Hepatocyte (in vitro differentiated cells): ENCODE results near the gene SLC35E3.

Source experiments
- EZH2 ChIP-seq: fragments of 200-600 bp; sonication (generic); IDR thresholded peaks from 2 replicates; pipeline ENCODE4 v1.6.1; 2016; ENCODE audit warnings: antibody characterized with exemption, mild to moderate bottlenecking, borderline replicate concordance
- TF ChIP-seq, protein P1 (sequence below): fragments of 200-600 bp; sonication (generic); IDR thresholded peaks from 2 replicates; pipeline ENCODE4 v1.5.1; 2016; ENCODE audit warnings: antibody characterized with exemption, mild to moderate bottlenecking; ENCODE audit not compliant: poor library complexity

DNA sequence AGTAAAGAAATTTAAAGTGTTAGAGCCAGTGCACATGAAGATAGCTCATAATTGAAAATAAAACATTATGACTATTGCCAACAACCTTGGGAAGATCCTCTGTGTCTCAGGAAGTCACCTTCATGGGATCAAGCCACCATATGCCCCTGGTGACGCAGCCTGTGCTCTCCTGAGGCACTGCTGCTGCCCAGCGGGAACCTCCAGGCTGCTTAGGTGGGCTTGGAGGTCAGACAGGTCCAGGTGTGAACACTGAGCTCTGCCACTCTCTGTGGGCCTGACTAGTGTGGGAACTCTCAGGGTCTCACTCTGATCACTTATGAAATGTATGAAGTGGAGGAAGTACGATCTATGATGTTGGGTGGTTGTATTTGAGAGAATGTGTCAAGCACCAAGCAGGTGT, 16.7 kb downstream of the SLC35E3 start:
- TF ChIP-seq, protein P1, sequence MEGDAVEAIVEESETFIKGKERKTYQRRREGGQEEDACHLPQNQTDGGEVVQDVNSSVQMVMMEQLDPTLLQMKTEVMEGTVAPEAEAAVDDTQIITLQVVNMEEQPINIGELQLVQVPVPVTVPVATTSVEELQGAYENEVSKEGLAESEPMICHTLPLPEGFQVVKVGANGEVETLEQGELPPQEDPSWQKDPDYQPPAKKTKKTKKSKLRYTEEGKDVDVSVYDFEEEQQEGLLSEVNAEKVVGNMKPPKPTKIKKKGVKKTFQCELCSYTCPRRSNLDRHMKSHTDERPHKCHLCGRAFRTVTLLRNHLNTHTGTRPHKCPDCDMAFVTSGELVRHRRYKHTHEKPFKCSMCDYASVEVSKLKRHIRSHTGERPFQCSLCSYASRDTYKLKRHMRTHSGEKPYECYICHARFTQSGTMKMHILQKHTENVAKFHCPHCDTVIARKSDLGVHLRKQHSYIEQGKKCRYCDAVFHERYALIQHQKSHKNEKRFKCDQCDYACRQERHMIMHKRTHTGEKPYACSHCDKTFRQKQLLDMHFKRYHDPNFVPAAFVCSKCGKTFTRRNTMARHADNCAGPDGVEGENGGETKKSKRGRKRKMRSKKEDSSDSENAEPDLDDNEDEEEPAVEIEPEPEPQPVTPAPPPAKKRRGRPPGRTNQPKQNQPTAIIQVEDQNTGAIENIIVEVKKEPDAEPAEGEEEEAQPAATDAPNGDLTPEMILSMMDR: no peak
- TF ChIP-seq EZH2: no peak
